Stimulated activated CD4-positive, alpha-beta T cell treated with anti-CD3 and anti-CD28 coated beads, Interleukin-12 subunit alpha, Interleukin-12 subunit beta, amount 100 ng/mL, for 4 hours (primary cell): ENCODE measurements around the gene SAP30BP.

Source experiments
- DNase-seq: peaks from one replicate; pipeline ENCODE4 v3.0.0-alpha.2; 2020

Gene SAP30BP

DNA sequence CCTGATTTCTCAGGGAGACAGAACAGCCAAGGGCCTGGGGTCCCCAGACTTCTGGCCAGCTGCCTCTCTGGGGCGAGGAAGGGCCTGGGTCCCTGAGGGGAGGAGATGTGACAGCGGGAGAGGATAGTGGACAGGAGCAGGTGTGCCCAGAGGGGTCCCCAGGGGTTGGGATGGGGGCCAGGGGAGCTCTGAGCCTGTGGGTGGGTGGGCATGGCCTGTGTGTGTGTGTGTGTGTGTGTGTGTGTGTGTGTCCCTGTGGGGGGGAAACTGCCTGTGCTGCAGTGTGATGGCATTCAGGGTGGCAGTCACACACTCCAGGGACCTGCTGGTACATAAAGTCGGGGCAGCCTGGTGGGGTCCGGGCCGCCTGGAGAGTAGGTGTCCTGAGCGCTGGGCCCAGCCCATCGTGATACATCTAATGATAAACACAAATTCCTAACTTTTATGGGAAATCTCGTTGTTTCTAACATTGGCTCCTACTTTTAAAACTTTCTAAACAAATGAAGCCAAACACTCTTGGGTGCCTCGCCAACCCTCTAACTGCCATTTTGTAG lies 55.5 kb downstream of the SAP30BP start:
- no peak for DNase-seq

DNA sequence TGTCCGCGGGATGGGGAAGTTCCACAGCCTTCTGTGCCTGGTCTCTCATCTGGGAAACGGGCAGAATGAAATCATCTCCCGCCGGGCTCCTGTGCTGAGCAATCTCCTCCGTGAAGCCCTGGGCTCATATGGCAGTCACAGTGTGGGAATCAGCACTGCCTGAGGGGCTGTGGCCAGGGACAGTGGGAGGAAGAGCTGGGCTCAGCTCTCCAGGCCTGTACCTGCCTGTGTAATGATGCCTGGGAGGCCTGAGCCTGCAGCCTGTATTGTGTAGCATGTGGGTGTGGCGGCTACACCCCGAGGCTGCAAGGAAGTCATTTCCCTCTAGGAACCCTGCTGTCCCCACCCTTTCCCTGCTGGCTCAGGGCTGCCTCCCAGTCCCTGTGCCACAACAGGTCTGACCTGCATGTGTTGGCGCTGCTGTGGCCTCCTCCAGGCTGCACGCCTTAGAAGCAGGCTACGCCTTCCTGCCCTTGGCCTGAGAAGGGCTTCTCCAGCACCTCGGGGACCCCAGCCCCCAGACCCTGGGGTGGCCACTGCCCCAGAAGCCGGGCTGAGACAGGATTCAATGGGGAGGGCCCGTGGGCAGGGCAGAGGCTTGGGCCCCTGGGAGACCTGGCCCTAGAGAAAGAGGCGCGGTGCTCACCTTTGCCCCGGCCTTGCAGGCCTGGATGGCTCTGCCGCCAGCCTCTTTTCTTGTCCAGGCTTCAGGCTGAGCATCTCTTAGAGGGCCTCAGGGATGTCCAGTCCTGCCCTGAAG lies 56.2 kb downstream of the SAP30BP start:
- no peak for DNase-seq

DNA sequence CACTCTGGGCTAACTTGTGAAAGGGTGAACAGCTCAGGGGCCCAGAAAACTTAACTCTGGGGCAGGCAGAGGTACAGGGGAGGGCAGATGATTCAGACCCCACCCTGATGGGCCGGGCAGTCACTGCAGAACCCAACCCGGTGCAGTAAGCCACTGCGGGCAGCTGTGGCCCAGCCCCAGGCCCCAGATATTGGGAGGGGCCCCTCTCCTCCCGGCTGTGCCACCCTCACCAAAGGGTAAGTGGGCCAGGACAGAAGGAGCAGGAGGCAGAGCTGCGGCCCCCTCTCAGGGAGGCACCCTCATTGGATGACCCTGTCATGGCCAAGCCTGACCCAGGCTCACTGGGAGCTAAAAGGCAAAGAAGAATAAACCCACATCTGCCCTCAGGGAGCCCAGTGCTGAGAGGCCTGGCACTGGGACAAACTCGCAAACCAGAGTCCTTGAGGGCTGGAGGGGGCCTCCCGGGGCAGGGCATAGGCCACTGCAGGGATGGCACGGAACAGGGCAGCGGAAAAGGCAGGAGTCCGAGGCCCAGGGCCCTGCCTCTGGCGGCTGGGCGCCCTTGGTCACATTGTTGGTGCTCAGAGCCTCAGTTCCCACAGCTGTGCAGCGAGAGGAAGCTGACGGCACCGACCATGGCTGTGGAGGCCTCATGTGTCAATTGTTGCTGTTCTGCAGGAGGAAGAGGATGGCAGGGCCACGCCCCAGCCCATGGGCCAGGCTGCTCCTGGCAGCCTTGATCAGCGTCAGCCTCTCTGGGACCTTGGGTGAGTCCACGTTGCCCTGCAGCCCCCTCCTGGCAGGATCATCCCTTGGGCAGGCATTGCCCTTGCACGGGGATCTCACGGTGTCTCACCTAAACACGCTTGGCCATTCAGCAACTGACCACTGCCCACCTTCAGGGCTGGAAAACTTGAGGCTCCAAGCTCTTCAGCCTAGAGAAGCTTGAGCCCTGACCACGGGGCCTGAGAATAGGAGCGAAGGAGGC lies 57.2 kb downstream of the SAP30BP start:
- DNase-seq, result no peak

DNA sequence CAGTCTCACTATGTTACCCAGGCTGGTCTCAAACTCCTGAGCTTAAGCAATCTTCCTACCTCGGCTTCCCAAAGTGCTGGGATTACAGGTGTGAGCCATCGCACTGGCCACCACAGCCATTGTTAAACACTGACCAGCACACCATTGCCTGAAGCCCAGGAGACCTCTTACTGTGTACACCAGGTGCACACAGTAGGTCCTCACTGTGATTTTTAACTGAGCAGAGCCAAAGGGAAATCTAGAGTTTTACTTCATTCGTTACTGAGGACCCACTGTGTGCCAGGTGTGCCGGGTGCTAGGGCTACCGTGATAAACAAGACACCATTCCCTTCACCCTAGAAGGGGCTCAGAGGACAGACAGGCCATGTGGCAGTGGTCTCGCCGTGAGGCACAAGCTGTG lies 58.4 kb downstream of the SAP30BP start:
- no peak for DNase-seq

DNA sequence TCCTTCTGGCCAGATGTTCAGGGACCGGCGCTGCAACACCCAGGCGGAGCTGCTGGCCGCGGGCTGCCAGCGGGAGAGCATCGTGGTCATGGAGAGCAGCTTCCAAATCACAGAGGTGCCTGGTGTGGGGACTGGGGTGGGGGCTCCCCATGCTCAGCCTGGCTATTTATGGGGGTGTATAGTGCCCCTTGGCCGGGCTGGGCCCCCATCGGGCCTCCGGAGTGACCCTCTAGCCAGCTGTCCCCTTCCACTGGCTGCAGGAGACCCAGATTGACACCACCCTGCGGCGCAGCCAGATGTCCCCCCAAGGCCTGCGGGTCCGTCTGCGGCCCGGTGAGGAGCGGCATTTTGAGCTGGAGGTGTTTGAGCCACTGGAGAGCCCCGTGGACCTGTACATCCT lies 60.3 kb downstream of the SAP30BP start:
- DNase-seq, result no peak

DNA sequence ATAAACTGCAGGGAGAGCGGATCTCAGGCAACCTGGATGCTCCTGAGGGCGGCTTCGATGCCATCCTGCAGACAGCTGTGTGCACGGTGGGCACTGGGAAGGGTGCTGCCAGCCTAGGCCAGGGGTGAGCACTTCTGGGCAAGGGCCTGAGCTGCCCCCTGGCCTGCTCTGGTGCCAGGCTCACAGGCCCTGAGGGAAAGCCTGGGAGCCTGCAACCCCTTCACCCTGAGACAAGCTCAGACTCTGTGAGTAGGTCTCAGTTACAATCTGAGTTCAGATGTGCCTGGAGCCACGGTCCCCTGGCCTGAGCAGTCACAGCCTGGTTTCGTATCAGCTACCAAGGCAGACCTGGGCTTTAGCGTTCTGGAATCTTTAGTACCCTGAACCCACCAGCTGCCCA lies 62.2 kb downstream of the SAP30BP start:
- no peak for DNase-seq

DNA sequence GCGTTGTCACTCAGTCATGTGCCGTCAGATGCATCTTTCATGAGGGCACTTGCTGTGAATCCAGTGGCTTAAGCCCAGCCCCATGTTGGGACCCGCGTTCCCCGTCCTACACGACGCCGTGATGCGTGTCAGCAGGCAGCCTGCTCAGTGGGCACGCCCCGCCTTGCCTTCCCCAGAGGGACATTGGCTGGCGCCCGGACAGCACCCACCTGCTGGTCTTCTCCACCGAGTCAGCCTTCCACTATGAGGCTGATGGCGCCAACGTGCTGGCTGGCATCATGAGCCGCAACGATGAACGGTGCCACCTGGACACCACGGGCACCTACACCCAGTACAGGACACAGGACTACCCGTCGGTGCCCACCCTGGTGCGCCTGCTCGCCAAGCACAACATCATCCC lies 62.9 kb downstream of the SAP30BP start:
- DNase-seq, result no peak

DNA sequence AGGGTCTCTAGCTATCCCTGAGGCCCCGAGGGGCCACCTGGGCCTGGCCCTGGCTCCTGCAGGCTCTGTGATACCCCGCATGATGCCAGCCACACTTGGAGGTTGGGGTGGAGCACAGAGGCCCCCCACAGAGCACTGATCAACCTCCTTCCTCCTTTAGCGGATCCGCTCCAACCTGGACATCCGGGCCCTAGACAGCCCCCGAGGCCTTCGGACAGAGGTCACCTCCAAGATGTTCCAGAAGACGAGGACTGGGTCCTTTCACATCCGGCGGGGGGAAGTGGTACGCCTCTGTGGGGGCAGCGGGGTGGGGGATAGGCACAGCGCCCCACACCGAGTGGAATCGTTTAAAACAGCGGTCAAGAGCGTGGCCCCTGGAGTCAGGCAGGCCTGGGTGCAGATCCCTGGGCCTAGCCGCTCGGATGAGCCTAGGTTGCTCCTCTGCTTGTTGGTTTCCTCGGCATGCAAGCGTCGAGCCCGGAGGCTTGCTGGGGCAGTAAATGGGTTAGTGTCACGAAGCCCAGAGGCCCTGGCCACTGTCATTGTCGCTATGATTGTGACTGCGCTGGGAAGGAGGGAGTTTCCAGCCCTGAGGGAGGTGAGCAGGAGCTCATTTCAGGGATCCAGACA lies 64.1 kb downstream of the SAP30BP start:
- DNase-seq, result no peak

DNA sequence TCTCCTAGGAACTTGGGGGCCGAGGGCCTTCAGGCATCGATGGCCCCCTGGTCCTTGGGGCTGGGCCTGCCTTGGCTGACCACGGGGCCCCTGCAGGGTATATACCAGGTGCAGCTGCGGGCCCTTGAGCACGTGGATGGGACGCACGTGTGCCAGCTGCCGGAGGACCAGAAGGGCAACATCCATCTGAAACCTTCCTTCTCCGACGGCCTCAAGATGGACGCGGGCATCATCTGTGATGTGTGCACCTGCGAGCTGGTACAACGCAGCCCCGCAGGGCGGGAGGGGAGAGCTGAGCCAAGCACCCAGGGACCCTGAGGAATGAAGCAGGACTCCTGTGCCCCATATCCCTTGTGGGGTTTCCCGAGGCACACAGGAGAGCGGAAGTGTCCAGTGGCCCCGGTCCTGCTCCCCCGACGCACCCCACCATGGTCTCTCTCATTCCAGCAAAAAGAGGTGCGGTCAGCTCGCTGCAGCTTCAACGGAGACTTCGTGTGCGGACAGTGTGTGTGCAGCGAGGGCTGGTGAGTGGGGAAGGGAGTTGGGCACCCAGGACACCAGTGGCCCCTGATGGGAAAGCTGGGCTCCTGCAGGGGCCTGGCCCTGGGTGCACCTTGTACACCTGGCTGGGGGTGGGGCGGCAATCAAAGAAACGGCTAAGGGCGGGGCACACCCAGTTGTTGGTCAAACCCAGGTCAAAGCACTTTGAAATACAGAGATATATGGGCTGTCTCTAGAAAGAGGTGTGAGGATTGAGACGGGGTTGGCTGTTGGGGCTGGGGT lies 64.8 kb downstream of the SAP30BP start:
- no peak for DNase-seq

DNA sequence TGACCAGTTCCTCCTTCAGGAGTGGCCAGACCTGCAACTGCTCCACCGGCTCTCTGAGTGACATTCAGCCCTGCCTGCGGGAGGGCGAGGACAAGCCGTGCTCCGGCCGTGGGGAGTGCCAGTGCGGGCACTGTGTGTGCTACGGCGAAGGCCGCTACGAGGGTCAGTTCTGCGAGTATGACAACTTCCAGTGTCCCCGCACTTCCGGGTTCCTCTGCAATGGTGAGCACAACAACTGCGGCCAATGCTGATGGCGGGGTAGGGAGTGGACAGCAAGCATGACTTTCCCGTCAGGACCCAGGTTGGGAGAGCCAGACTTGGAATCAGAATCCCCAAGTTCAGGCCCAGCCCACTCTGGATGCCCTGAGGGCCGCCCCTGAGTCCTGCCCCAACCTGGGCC lies 66.3 kb downstream of the SAP30BP start:
- no peak for DNase-seq

DNA sequence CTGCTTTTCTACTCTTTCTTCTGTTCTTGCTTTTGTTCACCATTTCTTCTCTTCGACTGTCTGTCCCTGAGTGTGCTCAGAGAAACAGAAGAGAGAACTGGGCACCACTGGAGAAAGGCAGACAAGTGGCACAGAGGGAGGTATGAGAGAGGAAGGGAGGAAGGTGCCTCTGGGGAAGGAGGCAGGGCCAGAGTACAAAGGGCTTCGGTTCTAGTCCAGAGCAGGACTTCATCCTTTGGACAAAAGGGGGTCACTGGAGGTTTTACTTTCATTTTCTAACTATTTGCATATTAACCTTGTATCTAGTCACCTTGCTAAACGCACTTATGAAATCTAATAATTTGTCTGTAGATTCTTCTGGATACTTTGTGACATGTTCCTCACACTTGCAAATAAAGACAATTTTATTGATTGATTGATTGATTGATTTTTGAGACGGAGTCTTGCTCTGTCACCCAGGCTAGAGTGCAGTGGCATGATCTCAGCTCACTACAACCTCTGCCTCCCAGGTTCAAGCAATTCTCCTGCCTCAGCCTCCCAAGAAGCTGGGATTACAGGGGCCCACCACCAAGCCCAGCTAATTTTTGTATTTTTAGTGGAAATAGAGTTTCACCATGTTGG lies 67.6 kb downstream of the SAP30BP start:
- DNase-seq, result no peak

DNA sequence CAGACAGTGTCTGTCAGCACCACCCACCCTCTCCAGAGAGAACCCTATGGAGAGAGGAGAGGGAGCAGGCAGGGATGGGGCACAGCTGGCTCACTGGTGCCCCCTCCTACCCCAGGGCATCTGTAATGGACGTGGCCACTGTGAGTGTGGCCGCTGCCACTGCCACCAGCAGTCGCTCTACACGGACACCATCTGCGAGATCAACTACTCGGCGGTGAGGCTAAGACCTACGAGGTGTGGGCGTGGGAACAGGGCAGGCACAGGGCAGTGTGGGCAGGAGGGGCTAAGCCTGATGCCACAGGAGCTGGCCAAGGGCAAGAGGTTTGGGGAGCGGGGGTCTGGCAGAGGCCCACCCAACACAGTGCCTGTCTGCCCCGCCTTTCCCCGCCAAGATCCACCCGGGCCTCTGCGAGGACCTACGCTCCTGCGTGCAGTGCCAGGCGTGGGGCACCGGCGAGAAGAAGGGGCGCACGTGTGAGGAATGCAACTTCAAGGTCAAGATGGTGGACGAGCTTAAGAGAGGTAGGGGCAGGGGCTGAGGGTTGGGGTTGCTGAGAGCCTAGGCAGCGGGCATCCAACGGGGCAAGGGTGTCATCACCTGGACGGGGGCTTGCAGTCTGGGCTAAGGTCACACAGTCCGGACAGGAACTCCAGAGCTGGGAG lies 69.2 kb downstream of the SAP30BP start:
- no peak for DNase-seq

DNA sequence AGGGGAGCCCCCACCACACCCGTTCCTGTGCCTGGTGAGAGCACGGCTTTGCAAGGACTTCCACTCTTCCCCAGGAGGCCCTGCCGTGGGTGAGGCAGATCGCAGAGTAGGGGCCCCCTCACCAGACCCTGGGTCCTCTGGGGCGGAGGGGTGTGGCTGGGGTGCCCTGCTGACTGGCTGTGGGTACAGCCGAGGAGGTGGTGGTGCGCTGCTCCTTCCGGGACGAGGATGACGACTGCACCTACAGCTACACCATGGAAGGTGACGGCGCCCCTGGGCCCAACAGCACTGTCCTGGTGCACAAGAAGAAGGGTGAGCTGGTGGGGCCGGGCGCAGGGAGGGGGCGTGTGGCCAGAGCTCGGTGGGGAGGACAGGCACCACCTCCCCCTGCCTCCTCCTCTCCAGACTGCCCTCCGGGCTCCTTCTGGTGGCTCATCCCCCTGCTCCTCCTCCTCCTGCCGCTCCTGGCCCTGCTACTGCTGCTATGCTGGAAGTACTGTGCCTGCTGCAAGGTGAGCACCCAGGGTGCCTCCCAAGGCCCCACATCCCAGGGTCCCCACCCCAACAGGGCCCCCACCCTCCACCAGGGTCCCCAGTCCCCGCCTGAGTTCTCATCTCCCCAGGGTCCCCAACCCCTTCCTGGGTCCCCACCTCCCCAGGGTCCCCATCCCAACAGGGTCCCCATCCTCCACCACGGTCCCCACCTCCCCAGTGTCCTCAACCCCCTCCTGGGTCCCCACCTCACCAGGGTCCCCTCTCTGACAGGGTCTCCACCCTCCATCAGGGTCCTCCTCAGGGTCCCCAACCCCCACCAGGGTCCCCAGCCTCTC lies 70.2 kb downstream of the SAP30BP start:
- DNase-seq, result no peak

DNA sequence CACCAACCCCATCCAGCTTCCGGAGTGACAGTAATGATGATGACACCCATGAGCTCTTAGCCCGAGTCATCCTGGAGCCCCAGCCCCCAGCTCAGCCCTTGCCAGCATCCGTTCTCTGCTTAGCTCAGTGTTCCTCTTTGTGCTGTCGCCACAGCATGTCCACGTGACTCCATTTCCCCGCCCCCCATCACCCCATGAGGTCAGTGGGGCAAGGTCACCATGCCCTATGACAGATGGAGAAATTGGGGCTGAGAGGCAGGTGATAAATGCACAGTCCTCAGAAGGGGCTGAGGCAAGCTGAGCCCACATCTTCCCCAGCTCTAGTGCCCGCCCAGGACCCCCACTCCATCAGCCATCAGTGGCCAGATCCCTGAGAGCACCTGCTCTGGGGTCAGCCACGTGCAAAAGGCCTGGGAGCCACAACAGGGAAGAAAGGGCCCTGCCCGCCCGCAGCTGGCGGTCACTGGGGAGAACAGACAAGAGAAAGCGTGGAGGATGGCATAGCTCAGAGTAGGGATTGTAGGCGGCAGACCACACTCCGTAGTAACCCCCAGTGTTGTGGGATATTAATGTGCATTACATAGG lies 71.2 kb downstream of the SAP30BP start:
- no peak for DNase-seq

DNA sequence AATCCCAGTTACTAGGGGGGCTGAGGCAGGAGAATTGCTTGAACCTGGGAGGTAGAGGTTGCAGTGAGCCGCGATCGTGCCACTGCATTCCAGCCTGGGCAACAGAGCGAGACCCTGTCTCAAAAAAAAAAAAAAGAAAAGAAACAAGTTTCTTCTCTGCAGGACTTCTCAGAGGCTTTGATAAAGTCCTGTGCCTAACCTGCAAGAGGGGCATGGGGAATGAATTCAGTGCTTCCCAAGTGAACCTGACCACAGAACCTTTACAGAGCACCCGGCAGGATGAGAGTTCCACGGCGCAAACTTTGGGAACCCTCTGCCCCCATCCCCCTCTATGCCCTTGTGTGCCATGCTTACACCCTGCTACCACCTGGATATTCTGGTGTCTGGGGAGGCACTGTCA lies 72.0 kb downstream of the SAP30BP start:
- no peak for DNase-seq

DNA sequence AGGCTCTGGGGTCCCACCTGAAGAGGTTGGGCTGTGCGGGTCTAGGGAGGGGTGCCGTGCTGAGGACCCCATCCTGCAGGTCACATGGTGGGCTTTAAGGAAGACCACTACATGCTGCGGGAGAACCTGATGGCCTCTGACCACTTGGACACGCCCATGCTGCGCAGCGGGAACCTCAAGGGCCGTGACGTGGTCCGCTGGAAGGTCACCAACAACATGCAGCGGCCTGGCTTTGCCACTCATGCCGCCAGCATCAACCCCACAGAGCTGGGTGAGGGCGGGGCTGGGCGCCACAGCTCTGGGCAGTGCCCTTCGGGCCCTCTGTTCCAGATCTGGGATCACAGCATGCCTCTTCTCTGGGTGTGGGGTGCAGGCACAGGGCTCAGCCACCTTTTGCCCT lies 72.7 kb downstream of the SAP30BP start:
- no peak for DNase-seq

DNA sequence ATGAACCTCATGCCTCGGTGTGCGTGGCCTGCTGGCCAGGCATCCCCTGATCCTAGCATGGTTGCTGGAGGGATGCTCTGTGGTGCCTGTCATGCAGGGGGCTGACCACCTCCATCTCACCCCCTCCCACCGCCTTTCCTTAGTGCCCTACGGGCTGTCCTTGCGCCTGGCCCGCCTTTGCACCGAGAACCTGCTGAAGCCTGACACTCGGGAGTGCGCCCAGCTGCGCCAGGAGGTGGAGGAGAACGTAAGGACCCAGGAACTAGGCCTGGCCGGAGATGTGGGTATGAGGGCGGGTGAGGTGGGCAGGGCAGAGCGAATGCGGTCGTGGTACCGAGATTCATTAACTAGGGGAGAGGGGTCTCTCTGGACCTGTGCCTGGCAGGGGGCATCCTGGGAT lies 73.1 kb downstream of the SAP30BP start:
- no peak for DNase-seq

DNA sequence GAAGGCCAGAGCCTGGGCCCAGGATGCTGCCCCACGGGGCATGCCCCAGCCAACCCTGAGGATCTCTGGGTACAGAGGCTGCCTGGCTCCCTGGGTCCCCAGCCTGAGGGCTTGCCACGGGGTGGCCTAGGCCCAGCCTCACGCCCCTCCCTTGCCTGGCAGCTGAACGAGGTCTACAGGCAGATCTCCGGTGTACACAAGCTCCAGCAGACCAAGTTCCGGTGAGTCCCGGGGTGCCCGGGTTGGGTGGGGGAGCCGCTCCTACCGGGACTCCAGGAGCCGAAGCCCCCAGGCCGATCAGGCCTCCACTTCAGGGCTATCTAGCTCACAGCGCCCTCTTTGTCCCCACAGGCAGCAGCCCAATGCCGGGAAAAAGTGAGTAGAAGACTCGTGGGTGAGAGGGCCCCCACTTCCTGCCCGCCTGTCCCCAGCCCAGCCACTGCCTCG lies 73.5 kb downstream of the SAP30BP start:
- DNase-seq, result no peak

DNA sequence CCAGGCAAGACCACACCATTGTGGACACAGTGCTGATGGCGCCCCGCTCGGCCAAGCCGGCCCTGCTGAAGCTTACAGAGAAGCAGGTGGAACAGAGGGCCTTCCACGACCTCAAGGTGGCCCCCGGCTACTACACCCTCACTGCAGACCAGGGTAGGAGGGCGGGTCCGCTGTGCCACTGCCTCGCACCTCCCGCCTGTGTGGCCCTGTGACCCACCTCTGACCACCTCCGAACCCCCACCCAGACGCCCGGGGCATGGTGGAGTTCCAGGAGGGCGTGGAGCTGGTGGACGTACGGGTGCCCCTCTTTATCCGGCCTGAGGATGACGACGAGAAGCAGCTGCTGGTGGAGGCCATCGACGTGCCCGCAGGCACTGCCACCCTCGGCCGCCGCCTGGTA lies 75.2 kb downstream of the SAP30BP start:
- DNase-seq, result no peak

DNA sequence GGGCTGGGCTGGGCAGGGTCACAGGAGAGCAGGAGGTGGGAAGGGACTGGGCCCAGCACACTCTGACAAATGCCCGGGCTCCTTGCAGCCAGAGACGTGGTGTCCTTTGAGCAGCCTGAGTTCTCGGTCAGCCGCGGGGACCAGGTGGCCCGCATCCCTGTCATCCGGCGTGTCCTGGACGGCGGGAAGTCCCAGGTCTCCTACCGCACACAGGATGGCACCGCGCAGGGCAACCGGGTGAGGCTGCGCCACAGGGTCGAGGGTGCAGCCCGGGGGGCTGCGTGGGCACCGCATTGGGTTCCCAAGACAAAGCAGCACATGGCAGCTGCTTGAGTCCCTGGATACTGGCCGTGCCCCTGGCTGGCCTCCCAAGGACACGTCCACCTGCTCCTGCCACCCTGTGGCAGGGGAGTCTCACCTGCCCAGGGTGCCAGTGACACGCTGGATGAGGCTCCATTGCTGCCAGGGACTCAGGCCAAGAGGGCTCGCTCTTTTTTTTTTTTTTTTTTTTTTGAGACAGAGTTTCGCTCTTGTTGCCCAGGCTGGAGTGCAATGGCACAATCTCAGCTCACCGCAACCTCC lies 76.6 kb downstream of the SAP30BP start:
- DNase-seq, result no peak
